Left lung (tissue), 10 donors: ENCODE measurements around the gene CEP131. TPM values are rescaled to one million over a fixed set of nuclear protein-coding genes. Genes with fewer than 3 reads are reported as not detected.

ENCODE experiments used
- ATAC-seq: fragments of 200-7000 bp; cut with Tn5 transposase; one replicate; pipeline ENCODE4 v1.9.1; 2020; ENCODE audit warnings: moderate library complexity
- DNase-seq, 4 donors: peaks; one replicate each; pipeline ENCODE4 v3.0.0-alpha.2; 2013 to 2020
- H3K27ac ChIP-seq, 2 donors: fragments of 200-600 bp; sonication (generic) in 1 of 2; one replicate each; pipeline versions ENCODE4 v1.5.0 to v1.8.0; 2020 to 2021
- H3K27me3 ChIP-seq, 2 donors: fragments of 200-600 bp; sonication (generic) in 1 of 2; one replicate each; pipeline versions ENCODE4 v1.5.0 to v1.8.0; 2020 to 2021
- H3K36me3 ChIP-seq, 2 donors: fragments of 200-600 bp; sonication (generic) in 1 of 2; one replicate each; pipeline versions ENCODE4 v1.5.0 to v1.8.0; 2020 to 2021
- H3K4me1 ChIP-seq, 2 donors: fragments of 200-600 bp; one replicate each; pipeline ENCODE4 v1.8.0; 2021
- H3K4me3 ChIP-seq, 2 donors: fragments of 200-600 bp; sonication (generic) in 1 of 2; one replicate each; pipeline versions ENCODE4 v1.5.0 to v1.8.0; 2020 to 2021; ENCODE audit warnings: mild to moderate bottlenecking in 1 of 2
- H3K9me3 ChIP-seq, 2 donors: fragments of 200-600 bp; sonication (generic) in 1 of 2; one replicate each; pipeline versions ENCODE4 v1.5.0 to v1.8.0; 2020 to 2021
- intact Hi-C, 2 donors: fragments of 100-400 bp; cut with DNase I; formaldehyde crosslinking; loops; one replicate each; pipeline versions ENCODE4 v1.11.2 to v1.14.2; 2022
- polyA plus RNA-seq, 6 donors: library from polyadenylated mRNA; unstranded; fragments of 120-200 nt; gene quantifications; one replicate each; pipeline ENCODE4 v1.2.1, GENCODE V29; 2013; ENCODE audit not compliant: insufficient read length in 6 of 6
- total RNA-seq, 2 donors: library from RNA; stranded (reverse); fragmentation: NEBNext Ultra II Directional; extraction: Animal tissue kit (Norgen Biotek cat#: 25700); gene quantifications; one replicate each; pipeline ENCODE4 v1.2.1, GENCODE V29; 2021
- TF ChIP-seq, protein P1 (sequence below), 2 donors: fragments of 200-600 bp; sonication (generic) in 1 of 2; IDR thresholded peaks; one replicate each; pipeline versions ENCODE4 v1.5.0 to v1.8.0; 2021; ENCODE audit warnings: antibody characterized with exemption in 2 of 2
- donor health status: DM: no; HTN: yes; CAD: no.
- donor health status: DM: no; HTN: no; CAD: no.

The CEP131 gene
- total and polyA plus RNA-seq, 8 donors: 7.7 to 21.0 (median 16.9) TPM

DNA sequence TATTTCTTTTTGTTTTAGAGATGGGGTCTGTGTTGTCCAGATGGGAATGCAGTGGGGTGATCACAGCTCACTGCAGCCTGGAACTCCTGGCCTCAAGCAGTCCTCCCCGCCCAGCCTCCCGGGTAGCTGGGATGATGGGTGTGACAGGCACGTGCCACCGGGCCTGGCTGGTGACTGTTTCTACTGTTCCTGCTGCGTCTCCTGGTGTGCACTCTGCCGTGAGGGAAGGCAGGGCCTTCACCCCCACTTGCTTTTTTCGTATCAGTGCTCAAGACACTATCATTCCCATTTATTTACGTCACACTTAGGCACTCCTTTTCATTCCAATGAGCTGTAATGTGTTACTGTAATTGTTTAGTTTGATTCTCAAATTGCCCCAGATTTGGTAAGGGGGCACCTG, 82.7 kb downstream of the CEP131 start:
- H3K4me1 ChIP-seq: peaks cover 6 to 17% of the 10 kb centered on the region in 2 donors
- no peaks in the 10 kb centered on the region for H3K9me3 ChIP-seq
- ATAC-seq (no peak), DNase-seq (no peak)
- no peak overlapping the region for H3K4me3 ChIP-seq
- H3K27ac ChIP-seq: no peak overlapping the region
- H3K36me3 ChIP-seq: no peaks in the 10 kb centered on the region
- no peaks in the 10 kb centered on the region for H3K27me3 ChIP-seq
- TF ChIP-seq, protein P1, sequence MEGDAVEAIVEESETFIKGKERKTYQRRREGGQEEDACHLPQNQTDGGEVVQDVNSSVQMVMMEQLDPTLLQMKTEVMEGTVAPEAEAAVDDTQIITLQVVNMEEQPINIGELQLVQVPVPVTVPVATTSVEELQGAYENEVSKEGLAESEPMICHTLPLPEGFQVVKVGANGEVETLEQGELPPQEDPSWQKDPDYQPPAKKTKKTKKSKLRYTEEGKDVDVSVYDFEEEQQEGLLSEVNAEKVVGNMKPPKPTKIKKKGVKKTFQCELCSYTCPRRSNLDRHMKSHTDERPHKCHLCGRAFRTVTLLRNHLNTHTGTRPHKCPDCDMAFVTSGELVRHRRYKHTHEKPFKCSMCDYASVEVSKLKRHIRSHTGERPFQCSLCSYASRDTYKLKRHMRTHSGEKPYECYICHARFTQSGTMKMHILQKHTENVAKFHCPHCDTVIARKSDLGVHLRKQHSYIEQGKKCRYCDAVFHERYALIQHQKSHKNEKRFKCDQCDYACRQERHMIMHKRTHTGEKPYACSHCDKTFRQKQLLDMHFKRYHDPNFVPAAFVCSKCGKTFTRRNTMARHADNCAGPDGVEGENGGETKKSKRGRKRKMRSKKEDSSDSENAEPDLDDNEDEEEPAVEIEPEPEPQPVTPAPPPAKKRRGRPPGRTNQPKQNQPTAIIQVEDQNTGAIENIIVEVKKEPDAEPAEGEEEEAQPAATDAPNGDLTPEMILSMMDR (IDR thresholded peaks at IDR 0.05): no peak
- intact Hi-C loops: no loop called here

Other genes with a start within 250 kb of the CEP131 start
- 10 to 100 TPM; 28.2 to 32.7 TPM for gene CHMP6, start 231.1 kb downstream of the CEP131 start, total RNA-seq
- gene CHMP6, start 231.1 kb downstream of the CEP131 start, polyA plus RNA-seq: 10 to 100 TPM; 24.1 to 29.9 (median 28.3) TPM
- gene BAIAP2, start 187.8 kb downstream of the CEP131 start, total RNA-seq: 100 to 1,000 TPM in 1 of 2 donors, 10 to 100 TPM in 1; 76.3 to 135 TPM
- gene BAIAP2, start 187.8 kb downstream of the CEP131 start, polyA plus RNA-seq: 10 to 100 TPM; 40.9 to 58.4 (median 46.4) TPM
- not detected for gene PVALEF, start 57.5 kb downstream of the CEP131 start, total RNA-seq
- gene PVALEF, start 57.5 kb downstream of the CEP131 start, polyA plus RNA-seq: under 1 TPM; 0.11 to 0.74 (median 0.25) TPM
- 10 to 100 TPM; 26.7 to 48.5 TPM for gene AATK, start 56.7 kb downstream of the CEP131 start, total RNA-seq
- 10 to 100 TPM; 13.3 to 26.7 (median 16.7) TPM for gene AATK, start 56.7 kb downstream of the CEP131 start, polyA plus RNA-seq
- 10 to 100 TPM; 32.3 to 41.2 TPM for gene TEPSIN, start 16.1 kb upstream of the CEP131 start, total RNA-seq
- 10 to 100 TPM; 15.9 to 25.2 (median 18.5) TPM for gene TEPSIN, start 16.1 kb upstream of the CEP131 start, polyA plus RNA-seq
- 10 to 100 TPM; 38.3 to 42.2 TPM for gene NDUFAF8, start 16.4 kb upstream of the CEP131 start, total RNA-seq
- 10 to 100 TPM; 27.5 to 48.0 (median 39.1) TPM for gene NDUFAF8, start 16.4 kb upstream of the CEP131 start, polyA plus RNA-seq
- gene SLC38A10, start 72.3 kb upstream of the CEP131 start, total RNA-seq: 100 to 1,000 TPM in 1 of 2 donors, 10 to 100 TPM in 1; 79.9 to 109 TPM
- 10 to 100 TPM; 48.4 to 96.6 (median 59.2) TPM for gene SLC38A10, start 72.3 kb upstream of the CEP131 start, polyA plus RNA-seq
- 10 to 100 TPM; 13.6 to 19.8 TPM for gene BAHCC1, start 172.5 kb upstream of the CEP131 start, total RNA-seq
- gene BAHCC1, start 172.5 kb upstream of the CEP131 start, polyA plus RNA-seq: 10 to 100 TPM; 15.8 to 28.5 (median 23.6) TPM